IPS-15b (cell line): ENCODE measurements around the gene RRP8.

ENCODE experiments used
- H3K27me3 ChIP-seq: one replicate; pipeline ENCODE4 v1.6.1; 2013; ENCODE audit warnings: low read length; ENCODE audit not compliant: control insufficient read depth, insufficient read depth
- H3K36me3 ChIP-seq: one replicate; pipeline ENCODE4 v1.6.1; 2013; ENCODE audit warnings: low read length; ENCODE audit not compliant: control insufficient read depth, insufficient read depth
- H3K4me1 ChIP-seq: one replicate; pipeline ENCODE4 v1.6.1; 2013; ENCODE audit warnings: mild to moderate bottlenecking, low read length; ENCODE audit not compliant: control insufficient read depth, insufficient read depth
- H3K4me3 ChIP-seq: one replicate; pipeline ENCODE4 v1.5.1; 2013; ENCODE audit warnings: low read depth, low read length
- H3K9ac ChIP-seq: one replicate; pipeline ENCODE4 v1.6.1; 2013; ENCODE audit warnings: low read depth, mild to moderate bottlenecking, low read length
- H3K9me3 ChIP-seq: one replicate; pipeline ENCODE4 v1.6.1; 2013; ENCODE audit warnings: mild to moderate bottlenecking, low read length; ENCODE audit not compliant: control insufficient read depth, insufficient read depth

RRP8 gene

DNA sequence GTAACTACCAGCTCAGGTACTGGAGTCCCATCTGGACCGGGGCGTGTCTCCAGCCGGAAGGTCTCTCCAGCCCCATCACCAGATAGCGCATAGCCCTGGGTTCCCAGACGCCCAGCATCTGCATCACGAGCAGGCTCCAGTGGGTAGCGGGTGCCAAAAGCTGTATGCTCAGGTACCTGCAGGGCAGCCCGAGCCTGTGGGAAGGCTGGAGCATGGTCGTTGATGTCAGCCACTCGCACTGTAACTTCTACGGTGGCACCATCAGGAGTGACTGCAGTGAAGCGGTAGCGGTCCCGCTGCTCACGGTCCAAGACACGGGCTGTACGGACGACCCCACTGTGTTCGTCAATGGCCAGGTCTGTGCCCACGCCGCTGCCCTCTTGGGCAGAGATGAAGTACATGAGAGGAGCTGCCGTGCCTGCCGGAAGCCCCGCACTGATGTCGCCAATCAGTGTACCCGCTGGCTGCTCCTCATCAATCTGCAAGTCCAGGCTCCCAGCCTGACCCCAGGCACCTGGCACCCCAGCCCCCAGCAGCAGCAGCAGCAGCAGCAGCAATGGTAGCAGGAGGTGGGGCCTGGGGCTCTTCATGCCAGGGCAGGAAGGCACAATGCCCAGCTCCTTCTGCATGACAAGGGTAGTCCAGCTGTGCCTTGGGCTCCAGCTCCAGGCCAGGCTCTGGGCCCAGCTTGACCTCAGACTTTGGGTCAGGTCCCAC is 37.7 kb upstream of the RRP8 start:
- Histone ChIP-seq H3K9me3 (no peaks in the 10 kb centered on the region), H3K27me3 (no peaks in the 10 kb centered on the region), H3K36me3 (no peaks in the 10 kb centered on the region), H3K9ac (no peak overlapping the region), H3K4me1 (no peaks in the 10 kb centered on the region), H3K4me3 (no peak overlapping the region)

DNA sequence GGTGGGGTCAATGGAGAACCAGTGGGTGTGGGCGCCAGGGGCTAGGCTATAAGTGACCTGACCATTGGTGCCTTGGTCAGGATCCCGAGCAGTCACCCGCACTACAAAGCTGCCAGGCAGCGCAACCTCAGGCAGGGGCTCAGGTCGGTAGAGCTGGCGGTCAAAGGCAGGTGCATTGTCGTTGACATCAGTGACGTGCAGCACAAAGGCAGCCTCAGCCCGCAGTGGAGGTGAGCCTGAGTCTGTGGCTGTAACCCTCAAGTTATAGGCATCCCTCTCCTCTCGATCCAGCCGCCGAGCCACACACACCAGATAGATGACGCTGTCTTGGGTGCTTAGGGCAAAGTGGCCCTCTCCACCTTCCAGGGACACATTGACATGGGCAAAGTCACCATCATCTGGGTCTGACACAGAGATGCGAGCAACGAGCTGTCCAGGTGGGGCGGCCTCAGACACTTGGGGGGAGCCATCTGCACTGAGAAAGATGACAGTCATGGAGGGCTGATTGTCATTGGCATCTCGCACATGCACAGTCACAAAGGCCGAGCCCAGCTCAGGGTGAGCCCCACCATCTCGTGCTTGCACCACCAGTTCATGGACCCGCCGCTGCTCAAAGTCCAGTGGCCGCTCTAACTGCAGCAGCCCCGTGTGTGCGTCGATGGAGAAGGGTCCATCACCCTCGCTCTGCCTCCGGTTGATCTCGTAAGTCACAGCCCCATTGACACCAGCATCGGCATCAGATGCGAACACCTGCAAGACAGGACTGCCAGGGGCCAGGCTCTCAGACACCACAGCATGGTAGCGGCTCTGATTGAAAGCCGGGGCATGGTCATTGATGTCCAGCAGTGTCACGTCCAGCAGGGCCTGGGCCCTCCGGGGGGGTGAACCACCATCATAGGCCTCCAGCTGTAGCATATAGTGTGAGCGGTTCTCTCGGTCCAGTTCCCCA is 36.9 kb upstream of the RRP8 start:
- no peaks in the 10 kb centered on the region for H3K4me1 ChIP-seq
- H3K36me3 ChIP-seq = no peaks in the 10 kb centered on the region
- no peaks in the 10 kb centered on the region for H3K27me3 ChIP-seq
- no peak overlapping the region for H3K9ac ChIP-seq
- no peak overlapping the region for H3K4me3 ChIP-seq
- H3K9me3 ChIP-seq = no peaks in the 10 kb centered on the region

DNA sequence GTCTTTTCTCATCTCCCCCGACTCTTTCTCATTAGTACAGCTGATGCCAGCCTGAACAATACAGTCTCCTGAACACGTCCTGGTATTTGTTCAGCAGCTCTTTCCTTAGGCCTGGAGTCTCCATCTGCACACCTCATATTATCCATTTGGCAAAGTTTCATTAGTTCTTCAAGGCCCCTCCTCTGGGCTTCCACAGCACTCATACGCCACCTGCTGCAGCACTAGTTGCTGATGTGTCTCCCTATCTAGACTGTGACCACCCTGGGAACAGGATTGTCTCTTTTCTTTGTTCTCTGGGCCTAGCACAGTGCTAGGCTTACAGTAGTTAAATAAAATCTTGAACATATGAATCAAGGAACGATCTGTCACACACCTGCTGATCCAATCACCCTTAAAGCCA is 35.0 kb upstream of the RRP8 start:
- H3K9ac ChIP-seq = no peak overlapping the region
- H3K4me3 ChIP-seq = no peak overlapping the region
- H3K36me3 ChIP-seq = no peaks in the 10 kb centered on the region
- no peaks in the 10 kb centered on the region for H3K4me1 ChIP-seq
- H3K9me3 ChIP-seq = no peaks in the 10 kb centered on the region
- H3K27me3 ChIP-seq = no peaks in the 10 kb centered on the region

DNA sequence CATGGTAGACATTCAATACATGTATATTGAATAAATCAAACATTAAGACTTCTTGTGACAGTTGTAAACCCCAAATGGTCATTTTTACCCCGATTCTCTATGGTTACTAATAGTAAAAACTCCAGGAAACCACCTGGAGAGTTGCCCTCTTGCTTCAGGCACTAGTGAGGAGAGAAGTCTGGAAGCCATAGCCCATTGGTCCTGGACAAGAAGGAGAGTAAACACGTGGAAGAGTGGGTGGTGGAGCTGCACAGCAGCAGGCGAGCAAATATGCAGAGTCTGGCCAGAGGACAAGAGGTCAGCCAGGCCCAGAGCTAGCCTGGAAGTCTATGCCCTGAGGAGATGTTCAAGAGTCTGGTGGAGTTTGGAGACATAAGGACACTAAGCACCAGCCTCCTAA is 34.5 kb upstream of the RRP8 start:
- Histone ChIP-seq H3K9ac (no peak overlapping the region), H3K36me3 (no peaks in the 10 kb centered on the region), H3K9me3 (no peaks in the 10 kb centered on the region), H3K4me3 (no peak overlapping the region), H3K27me3 (no peaks in the 10 kb centered on the region), H3K4me1 (no peaks in the 10 kb centered on the region)

DNA sequence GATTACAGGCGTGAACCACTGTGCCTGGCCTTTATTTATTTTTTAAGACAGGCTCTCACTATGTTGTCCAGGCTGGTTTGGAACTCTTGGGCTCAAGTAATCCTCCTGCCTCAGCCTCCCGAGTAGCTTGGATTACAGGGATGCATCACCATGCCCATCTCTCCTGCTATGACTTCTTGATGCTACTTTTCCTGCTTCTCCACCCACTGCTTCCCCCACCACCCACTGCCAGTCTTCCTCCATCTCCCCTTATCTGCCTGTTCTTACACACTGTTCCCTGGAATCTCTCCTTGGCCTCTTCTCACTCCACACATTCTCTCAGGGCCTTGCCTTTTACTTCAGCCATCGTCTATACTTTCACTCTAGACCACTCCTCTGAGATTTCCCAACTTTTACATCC is 33.1 kb upstream of the RRP8 start:
- no peak overlapping the region for H3K9ac ChIP-seq
- no peaks in the 10 kb centered on the region for H3K36me3 ChIP-seq
- H3K9me3 ChIP-seq = no peaks in the 10 kb centered on the region
- H3K4me1 ChIP-seq = no peaks in the 10 kb centered on the region
- H3K27me3 ChIP-seq = peaks cover 8% of the 10 kb centered on the region
- no peak overlapping the region for H3K4me3 ChIP-seq

DNA sequence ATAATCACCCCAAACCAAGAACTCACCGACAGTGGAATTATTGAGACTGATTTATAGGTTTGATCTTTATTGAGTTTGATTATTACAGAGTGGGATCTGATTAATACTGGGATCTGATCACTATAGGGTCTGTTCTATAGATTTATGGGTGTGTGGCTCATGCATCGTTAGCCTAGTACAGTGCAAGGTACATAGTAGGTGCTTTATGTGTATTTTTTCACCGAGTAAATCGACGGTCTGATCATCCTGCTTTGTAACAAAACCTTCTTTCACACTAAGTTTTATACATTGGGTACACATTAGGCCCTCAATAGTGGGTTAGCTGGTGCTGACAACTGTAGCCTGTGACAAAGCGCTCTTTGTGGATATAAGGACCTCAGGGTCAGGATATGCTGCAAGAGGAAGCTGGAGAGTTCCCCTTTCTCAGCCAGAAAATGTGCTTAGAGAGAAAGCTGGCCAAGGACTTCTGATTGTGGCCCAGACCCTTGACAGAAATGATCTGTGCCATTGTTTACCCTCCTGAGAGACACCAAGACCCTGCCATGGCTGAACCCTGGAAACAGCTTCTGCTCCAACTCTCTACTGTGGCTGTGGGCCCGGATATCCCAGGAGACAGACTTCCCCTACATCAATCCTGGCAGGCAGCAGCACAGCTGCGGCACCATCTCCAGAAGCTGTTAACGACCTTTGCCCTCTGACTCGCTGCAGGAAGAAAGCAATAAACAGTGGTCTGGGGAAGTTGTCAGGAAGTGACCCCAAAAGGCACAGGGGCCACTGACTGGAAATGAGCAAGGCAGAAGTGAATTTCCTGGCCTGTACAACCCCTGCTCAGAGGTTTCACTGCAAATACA is 31.9 kb upstream of the RRP8 start:
- Histone ChIP-seq H3K9ac (no peak overlapping the region), H3K9me3 (no peaks in the 10 kb centered on the region), H3K27me3 (peaks cover 17% of the 10 kb centered on the region), H3K36me3 (no peaks in the 10 kb centered on the region), H3K4me3 (no peak overlapping the region), H3K4me1 (no peaks in the 10 kb centered on the region)

DNA sequence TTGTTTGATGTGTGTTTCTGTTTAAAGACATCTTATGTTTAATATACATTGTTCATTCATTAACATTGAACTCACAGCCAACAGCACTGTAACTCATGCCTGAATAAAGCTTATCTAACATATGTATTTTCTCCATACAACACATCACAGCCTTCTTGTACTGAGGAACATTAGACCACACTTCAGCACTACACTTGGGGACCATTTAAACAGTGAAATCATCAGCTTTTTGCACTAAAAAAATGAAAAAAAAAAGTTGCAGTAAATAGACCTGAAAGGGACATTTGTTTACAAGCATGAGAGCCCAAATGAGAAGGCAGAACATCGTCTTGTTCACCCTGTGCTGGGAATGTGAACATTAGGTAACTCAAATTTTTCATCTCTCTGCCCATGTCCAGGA is 31.1 kb upstream of the RRP8 start:
- H3K27me3 ChIP-seq = peaks cover 25% of the 10 kb centered on the region
- H3K4me3 ChIP-seq = no peak overlapping the region
- H3K9ac ChIP-seq = no peak overlapping the region
- H3K9me3 ChIP-seq = no peaks in the 10 kb centered on the region
- H3K4me1 ChIP-seq = no peaks in the 10 kb centered on the region
- H3K36me3 ChIP-seq = no peaks in the 10 kb centered on the region

DNA sequence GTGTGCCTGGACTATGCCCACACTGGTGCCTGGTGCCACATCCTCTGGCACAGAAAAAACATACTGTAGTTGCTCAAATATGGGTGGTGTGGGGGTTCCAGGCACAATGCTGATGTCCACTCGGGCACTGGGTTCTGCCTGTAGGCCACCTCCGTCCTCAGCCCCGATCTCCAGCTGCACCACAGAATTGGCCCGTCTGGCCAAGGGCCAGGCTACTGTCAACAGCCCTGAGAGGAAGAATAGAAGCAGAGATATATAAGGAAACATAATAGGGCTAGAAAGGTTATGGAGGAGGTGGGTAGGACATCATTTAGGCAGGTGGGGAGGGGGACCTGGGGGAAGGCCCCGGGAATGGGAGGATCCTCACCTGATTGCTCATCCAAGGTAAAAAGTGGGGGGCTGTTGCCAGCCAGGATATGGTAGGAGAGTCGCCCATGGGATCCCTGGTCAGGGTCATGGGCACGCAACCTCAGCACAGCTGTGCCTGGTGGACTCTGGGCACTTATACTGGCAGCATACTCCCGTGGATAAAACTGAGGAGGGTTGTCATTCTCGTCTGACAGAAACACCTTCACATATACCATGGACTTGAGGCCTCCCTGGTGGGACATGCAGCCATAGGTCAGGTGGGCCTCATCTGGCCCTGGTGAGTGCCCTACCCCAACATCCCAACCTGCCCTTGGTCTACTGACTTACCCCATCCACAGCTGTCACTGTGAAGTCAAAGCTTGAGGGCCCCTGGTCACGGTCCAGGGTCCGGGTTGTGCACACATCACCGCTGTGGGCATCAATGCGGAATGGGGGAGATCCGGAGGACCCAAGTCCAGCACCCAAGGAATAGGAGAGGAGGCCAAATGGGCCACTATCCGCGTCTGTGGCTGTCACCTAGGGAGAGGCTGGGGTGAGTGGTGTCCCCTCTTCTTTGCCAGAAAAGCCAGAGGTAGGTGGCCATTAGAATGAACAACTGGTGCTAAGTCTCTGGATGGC is 30.3 kb upstream of the RRP8 start:
- Histone ChIP-seq H3K4me1 (no peaks in the 10 kb centered on the region), H3K9ac (no peak overlapping the region), H3K4me3 (no peak overlapping the region), H3K27me3 (peaks cover 33% of the 10 kb centered on the region), H3K9me3 (no peaks in the 10 kb centered on the region), H3K36me3 (no peaks in the 10 kb centered on the region)

DNA sequence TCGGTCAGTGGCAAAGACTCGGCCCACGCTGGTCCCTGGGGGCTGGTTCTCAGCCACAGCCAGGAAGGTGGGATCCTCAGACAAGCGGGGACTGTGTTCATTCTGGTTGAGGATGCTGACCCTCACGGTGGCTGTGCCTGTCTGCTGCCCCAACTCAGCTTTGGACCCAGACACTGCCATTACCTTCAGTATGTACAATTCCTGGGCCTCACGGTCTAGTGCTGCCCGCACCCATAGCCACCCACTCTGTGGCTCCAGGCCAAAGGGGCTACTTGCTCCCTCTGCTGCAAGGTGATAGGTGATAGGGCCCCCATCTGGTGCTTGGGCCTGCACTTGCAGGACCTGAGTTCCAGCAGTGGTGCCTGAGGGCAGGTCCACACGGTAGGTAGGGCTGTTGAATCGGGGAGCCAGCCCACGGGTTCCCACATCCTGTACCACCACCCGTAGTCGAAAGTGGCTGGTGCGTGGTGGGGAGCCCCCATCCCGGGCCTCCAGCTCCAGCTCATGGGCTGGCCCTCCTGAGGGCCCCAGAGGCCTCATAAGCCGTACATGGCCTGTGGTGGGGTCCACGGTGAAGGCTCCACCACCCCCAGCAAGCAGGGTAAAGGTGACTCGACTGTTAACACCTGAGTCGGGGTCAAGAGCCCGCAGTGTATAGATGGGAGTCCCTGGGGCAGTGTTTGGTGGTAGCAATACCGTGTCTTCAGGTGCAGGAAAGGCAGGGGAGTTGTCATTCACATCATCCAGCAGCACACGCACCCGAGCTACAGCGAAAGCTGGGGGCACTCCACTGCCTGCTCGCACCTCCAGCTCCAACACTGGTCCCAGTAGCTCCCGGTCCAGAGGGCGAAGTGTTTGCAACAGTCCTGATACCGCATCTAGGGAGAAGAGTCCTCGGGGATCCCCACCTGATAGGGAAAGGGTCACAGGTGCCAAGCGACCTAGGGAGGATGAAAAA is 29.0 kb upstream of the RRP8 start:
- peaks cover under 1% of the 10 kb centered on the region for H3K36me3 ChIP-seq
- peaks cover 33% of the 10 kb centered on the region for H3K27me3 ChIP-seq

DNA sequence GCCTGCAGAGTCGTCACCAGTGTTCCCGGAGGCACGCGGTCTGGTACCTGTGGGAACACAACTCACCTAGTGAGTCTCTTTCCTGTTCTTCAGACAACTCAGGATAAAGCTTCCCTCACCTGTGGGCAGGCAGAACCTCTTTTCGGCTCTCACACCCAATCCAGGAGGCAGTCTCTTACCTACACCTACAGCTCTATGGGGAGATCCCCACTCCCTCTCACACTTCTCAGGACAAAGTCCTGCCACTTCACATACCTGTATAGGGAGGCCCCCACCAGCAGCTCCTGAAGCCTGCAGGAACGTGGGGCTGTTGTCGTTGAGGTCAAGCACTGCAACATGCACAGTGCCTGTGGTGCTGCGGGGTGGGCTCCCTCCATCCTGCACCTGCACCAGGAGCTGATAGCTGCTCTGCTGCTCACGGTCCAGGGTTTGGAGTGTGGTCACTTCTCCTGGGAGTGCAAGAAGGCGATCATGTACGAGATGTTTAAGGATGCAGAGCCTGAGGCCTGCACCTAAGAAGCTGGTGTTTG is 28.0 kb upstream of the RRP8 start:
- H3K36me3 ChIP-seq = peaks cover 4% of the 10 kb centered on the region

More for the DNA sequence above, 29.0 kb upstream of the RRP8 start:
- no peak overlapping the region for H3K9ac ChIP-seq
- H3K9me3 ChIP-seq = no peaks in the 10 kb centered on the region
- no peak overlapping the region for H3K4me3 ChIP-seq
- no peaks in the 10 kb centered on the region for H3K4me1 ChIP-seq

More for the DNA sequence above, 28.0 kb upstream of the RRP8 start:
- no peak overlapping the region for H3K9ac ChIP-seq
- peaks cover 33% of the 10 kb centered on the region for H3K27me3 ChIP-seq
- no peaks in the 10 kb centered on the region for H3K9me3 ChIP-seq
- H3K4me3 ChIP-seq = no peak overlapping the region
- no peaks in the 10 kb centered on the region for H3K4me1 ChIP-seq
